Endodermal cell (in vitro differentiated cells): Measurements from ENCODE around the gene GALR3. TPM values are rescaled to one million over a fixed set of nuclear protein-coding genes. Genes with fewer than 3 reads are reported as not detected.

Source experiments
- DNase-seq: peaks from one replicate; pipeline ENCODE4 v3.0.0-alpha.2; 2017
- H3K27ac ChIP-seq: 2 replicates; pipeline ENCODE4 v1.5.1; 2013; ENCODE audit warnings: mild to moderate bottlenecking, low read depth, low read length, moderate library complexity
- H3K27me3 ChIP-seq: 2 replicates; pipeline ENCODE4 v1.6.1; 2013; ENCODE audit warnings: mild to moderate bottlenecking, low read length, moderate library complexity; ENCODE audit not compliant: insufficient read depth, control insufficient read depth, poor library complexity, severe bottlenecking
- H3K36me3 ChIP-seq: 2 replicates; pipeline ENCODE4 v1.7.0; 2013; ENCODE audit warnings: mild to moderate bottlenecking, low read length, moderate library complexity; ENCODE audit not compliant: control insufficient read depth, insufficient read depth
- H3K4me1 ChIP-seq: one replicate; pipeline ENCODE4 v1.7.0; 2013; ENCODE audit warnings: low read length; ENCODE audit not compliant: control insufficient read depth, insufficient read depth
- H3K4me3 ChIP-seq: 2 replicates; pipeline ENCODE4 v1.5.1; 2013; ENCODE audit warnings: mild to moderate bottlenecking, low read length, moderate library complexity
- H3K9ac ChIP-seq: 2 replicates; pipeline ENCODE4 v1.6.1; 2013; ENCODE audit warnings: mild to moderate bottlenecking, low read length, moderate library complexity; ENCODE audit not compliant: poor library complexity, severe bottlenecking; ENCODE audit errors: extremely low read depth
- H3K9me3 ChIP-seq: 2 replicates; pipeline ENCODE4 v1.6.1; 2013; ENCODE audit warnings: mild to moderate bottlenecking, low read length, moderate library complexity; ENCODE audit not compliant: control insufficient read depth
- H3K27ac Mint-ChIP-seq: 2 replicates; pipeline ENCODE4 v1.8.0; 2020; ENCODE audit warnings: mixed read lengths
- H3K27me3 Mint-ChIP-seq: 2 replicates; pipeline ENCODE4 v1.8.0; 2021; ENCODE audit warnings: mild to moderate bottlenecking, mixed read lengths; ENCODE audit not compliant: insufficient read depth
- H3K36me3 Mint-ChIP-seq: 2 replicates; pipeline ENCODE4 v1.8.0; 2020; ENCODE audit warnings: low read depth, mixed read lengths
- H3K4me1 Mint-ChIP-seq: 2 replicates; pipeline ENCODE4 v1.8.0; 2020; ENCODE audit warnings: mixed read lengths
- H3K4me3 Mint-ChIP-seq: 2 replicates; pipeline ENCODE4 v1.8.0; 2020; ENCODE audit warnings: mild to moderate bottlenecking, moderate library complexity, mixed read lengths
- H3K9me3 Mint-ChIP-seq: 2 replicates; pipeline ENCODE4 v1.8.0; 2020; ENCODE audit warnings: mild to moderate bottlenecking, mixed read lengths
- CTCF ChIP-seq: fragments of 200-600 bp; sonication (generic); conservative IDR thresholded peaks from 2 replicates; pipeline ENCODE4 v1.5.0; 2021; ENCODE audit warnings: antibody characterized with exemption, mild to moderate bottlenecking
- WGBS, 2 experiments: methylation state at CpG; one replicate each; pipeline versions ENCODE4 v1.1.5 to v1.1.7; 2013; ENCODE audit warnings: missing lambda C conversion rate in 2 of 2, mixed read lengths in 1 of 2; ENCODE audit not compliant: insufficient coverage in 1 of 2, insufficient read length in 1 of 2; 5-methylcytosine and 5-hydroxymethylcytosine counted together
- total RNA-seq, 2 donors: library from RNA; stranded (reverse); fragmentation: NEBNext Ultra II Directional in 1 of 2; extraction: Animal tissue kit (Norgen Biotek cat#: 25700) in 1 of 2; gene quantifications; 2 replicates in 1 of 2; 3 replicates in 1 of 2; pipeline ENCODE4 v1.2.1, GENCODE V29; 2021

The GALR3 gene
- total RNA-seq, 2 donors from 2014 or later = 0.40 to 0.77 TPM

GRCh38 chr22:37776639-37777005, 46.6 kb upstream of the GALR3 start:
- Histone ChIP-seq H3K4me1 (no peaks in the 10 kb centered on the region), H3K27me3 (no peaks in the 10 kb centered on the region), H3K9ac (no peak overlapping the region), H3K9me3 (no peaks in the 10 kb centered on the region), H3K27ac (no peak overlapping the region), H3K36me3 (peaks cover 17% of the 10 kb centered on the region), H3K4me3 (no peak overlapping the region)
- no peak overlapping the region for H3K4me3 Mint-ChIP-seq
- peaks cover 9% of the 10 kb centered on the region for H3K4me1 Mint-ChIP-seq
- no peak for TF ChIP-seq CTCF
- peaks cover 20% of the 10 kb centered on the region for H3K36me3 Mint-ChIP-seq
- no peaks in the 10 kb centered on the region for H3K9me3 Mint-ChIP-seq
- peaks cover 2% of the 10 kb centered on the region for H3K27me3 Mint-ChIP-seq
- DNase-seq = no peak
- no peak overlapping the region for H3K27ac Mint-ChIP-seq
- WGBS, 2 experiments = 91% methylated on average over 10 of the region's 10 CpGs

GRCh38 chr22:37777122-37777687, 46.0 kb upstream of the GALR3 start:
- Mint-ChIP-seq H3K36me3 (peaks cover 14% of the 10 kb centered on the region), H3K9me3 (no peaks in the 10 kb centered on the region), H3K4me1 (peaks cover 12% of the 10 kb centered on the region), H3K27me3 (peaks cover 2% of the 10 kb centered on the region), H3K4me3 (no peak overlapping the region), H3K27ac (no peak overlapping the region)
- Histone ChIP-seq H3K9ac (no peak overlapping the region), H3K4me3 (no peak overlapping the region), H3K27ac (no peak overlapping the region), H3K36me3 (peaks cover 11% of the 10 kb centered on the region), H3K27me3 (no peaks in the 10 kb centered on the region), H3K4me1 (no peaks in the 10 kb centered on the region), H3K9me3 (no peaks in the 10 kb centered on the region)
- whole genome bisulfite sequencing, 2 experiments = 69 to 82% methylated on average over 9 to 11 of the region's 11 CpGs
- no peak for DNase-seq
- no peak for TF ChIP-seq CTCF

- no peak overlapping the region for H3K27ac Mint-ChIP-seq
- no peak overlapping the region for H3K9ac ChIP-seq
- no peak overlapping the region for H3K27ac ChIP-seq
- H3K9me3 ChIP-seq = no peaks in the 10 kb centered on the region
- H3K27me3 Mint-ChIP-seq = peaks cover 2% of the 10 kb centered on the region
- H3K27me3 ChIP-seq = no peaks in the 10 kb centered on the region
- no peak overlapping the region for H3K4me3 ChIP-seq
- H3K4me3 Mint-ChIP-seq = no peak overlapping the region
- WGBS, 2 experiments = 91 to 98% methylated on average over 8 to 10 of the region's 10 CpGs
- peaks cover 3% of the 10 kb centered on the region for H3K36me3 Mint-ChIP-seq
- H3K4me1 ChIP-seq = no peaks in the 10 kb centered on the region
- DNase-seq = no peak
- no peaks in the 10 kb centered on the region for H3K36me3 ChIP-seq
- H3K4me1 Mint-ChIP-seq = peaks cover 12% of the 10 kb centered on the region
- H3K9me3 Mint-ChIP-seq = no peaks in the 10 kb centered on the region
- no peak for TF ChIP-seq CTCF
Observed at GRCh38 chr22:37778370-37779009, 44.7 kb upstream of the GALR3 start.
